SK-N-MC (cell line): ENCODE results near the gene FNDC3B.

Experiments
- EZH2 ChIP-seq: fragments of 200-600 bp; sonication (generic); IDR thresholded peaks from one replicate; pipeline ENCODE4 v1.6.1; 2017; ENCODE audit warnings: antibody characterized with exemption
- POLR2AphosphoS5 ChIP-seq: IDR thresholded peaks from 2 replicates; pipeline ENCODE4 v1.6.1; 2012; ENCODE audit warnings: mild to moderate bottlenecking, low read depth, low read length, borderline replicate concordance

DNA sequence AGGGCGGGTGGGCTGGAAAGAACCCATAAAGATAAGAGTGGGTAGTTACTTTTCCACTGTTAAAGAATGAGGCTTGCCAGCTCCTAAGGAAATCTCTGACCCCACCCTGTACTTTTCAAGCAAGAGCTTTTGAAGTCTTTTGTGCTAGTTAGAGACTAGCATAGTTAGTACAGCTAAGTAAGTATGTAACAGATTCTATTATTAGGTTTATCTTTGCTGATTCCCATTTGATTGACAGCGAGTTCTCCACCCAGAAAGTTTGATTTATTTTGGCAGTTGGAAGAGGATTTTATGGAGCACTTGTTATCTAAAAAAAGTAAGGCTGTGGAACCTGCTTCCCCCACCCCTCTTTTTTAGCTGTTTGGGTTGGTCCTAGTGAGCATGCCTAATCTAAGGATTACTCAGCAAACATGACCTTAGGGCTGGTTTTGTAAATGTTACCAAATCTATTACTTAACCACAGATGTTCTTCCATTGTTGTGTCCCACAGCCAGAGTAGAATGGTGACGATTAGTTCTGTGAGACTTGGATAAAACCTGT, 57.6 kb downstream of the FNDC3B start:
- TF ChIP-seq EZH2: no peak
- no peak for TF ChIP-seq POLR2AphosphoS5
